ENCODE measurements around the gene TRPV4.

The TRPV4 gene

DNA sequence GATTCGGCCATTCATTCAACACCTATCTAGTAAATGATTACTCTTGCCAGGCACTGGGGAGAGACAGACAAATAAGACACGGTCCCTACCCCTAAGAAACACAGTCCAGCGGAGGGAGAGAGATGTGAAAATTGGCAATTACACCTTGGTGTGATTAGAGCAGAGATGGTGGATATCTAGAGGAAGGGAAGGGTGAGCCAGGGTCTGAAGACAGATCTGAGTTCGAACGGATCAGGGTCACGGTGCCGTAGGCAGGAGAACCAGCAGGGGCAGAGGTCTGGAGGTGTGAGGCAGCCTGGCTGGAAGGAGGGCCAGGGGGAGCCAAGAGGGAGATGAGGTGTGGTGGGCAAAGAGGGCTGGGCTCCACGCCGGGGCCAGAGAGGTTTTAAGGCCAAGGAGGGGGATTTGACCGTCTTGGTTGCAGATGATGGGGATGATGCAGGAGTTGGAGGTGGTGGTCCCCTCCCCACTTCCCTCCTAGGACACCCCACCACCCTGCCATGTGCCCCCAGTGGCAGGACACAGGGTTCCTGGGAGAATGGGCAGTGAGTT lies 92.4 kb downstream of the TRPV4 start:
- DNase-seq (ENCODE audit: low read depth in 2 of 2), result no peak

DNA sequence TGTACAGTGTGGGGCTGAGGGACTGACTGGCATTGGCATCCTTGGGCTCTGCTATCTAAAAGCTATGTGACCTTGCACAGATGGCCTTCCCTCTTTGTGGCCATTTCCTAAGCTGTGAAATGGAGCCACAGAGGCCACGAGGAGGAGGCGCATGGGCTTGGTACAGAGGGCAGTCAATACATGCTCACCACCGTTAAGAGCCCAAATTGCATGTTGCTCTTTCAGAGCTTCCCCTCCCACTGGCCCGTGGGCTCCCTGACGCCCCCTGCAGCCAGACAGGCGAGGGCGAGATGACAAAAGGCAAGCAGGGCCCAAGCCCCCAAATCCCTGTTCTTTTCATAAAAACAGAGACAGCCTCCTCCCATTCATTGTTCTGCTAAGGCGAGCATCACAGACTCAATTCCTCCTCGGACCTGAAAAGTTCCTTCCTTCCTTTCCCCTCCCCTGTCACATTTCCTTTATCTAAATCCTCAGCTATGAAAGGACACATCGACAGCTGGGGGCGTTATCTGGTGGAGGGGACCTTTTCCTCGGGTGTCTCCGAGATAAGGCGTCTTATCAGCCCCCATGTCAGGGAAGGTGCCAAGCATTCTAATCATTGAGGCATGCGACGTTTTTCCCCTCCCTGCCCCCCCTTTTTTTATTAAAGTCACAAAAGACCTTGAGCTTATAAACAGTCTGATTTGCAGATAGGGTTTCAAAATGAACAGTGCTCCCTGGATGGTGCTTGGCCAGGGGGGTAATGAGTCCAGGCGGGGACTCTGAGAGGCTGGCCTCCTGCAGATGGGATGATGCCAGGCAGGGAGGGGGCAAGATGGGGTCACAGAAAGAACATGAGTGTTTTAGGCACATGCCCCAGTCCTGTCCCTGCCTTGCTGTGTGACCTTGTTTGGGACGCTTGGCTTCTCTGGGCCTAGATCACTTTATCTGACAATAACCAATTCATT lies 93.2 kb downstream of the TRPV4 start:
- no peak for DNase-seq (ENCODE audit: low read depth in 2 of 2)

DNA sequence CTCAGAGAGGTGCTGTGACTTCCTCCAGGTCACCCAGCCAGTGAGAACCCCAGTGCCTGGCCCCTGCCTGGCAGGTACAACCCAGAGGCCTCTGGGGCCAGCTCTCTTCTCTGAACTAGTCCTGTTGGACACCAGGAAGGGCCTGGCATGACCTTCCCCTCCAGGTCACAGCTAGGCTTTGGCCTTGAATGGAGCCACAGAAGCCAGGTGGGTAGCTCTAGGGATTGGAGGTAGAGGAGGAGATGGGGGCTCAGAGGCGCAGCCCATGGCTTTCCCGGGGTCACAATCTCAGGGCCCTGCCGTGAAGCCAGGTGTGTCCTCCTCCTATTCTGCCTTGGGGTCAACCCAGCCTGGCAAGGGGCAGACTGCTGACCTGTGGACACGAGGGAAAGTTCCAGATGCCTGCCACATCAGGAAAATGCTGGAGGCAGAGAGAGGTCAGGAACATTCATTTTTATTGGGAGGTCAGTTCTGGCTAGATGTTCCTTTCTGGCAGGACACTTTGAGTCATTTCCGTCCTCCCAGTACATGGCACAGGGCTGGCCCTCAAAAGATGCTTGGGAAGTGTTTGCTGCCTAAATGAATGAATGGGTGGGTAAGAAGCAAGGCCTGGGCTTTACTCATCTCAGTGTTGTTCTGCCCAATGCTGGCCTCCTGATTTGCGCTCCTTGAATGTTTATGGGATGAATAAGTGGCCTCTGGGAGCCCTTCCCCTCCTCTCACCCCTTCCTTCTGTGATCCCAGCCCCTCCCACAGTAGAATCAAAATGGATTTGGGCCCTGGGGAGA lies 94.1 kb downstream of the TRPV4 start:
- no peak for DNase-seq (ENCODE audit: low read depth in 2 of 2)

DNA sequence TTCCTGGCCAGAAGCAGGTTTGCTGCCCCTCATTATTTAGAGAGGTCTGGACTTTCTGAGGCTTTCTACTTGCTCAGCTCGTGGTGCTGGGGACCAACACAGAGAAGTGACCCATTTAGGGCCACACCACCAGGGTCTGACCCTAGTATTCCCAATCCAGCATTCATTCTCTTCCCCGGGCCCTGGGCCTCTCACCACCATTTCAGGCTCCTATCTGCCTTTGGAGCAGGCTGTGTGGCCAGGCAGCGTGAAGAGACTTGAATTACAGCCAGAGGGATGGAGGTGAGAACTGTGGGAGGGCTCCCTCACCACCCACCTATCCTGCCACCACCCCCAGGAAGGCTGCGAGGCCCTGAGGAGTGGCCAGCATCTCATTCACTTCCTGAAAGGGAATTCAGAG lies 95.0 kb downstream of the TRPV4 start:
- no peak for DNase-seq (ENCODE audit: low read depth in 2 of 2)

GRCh38 chr12:109737631-109738030 lies 95.6 kb downstream of the TRPV4 start:
- no peak for DNase-seq (ENCODE audit: low read depth in 2 of 2)

- DNase-seq (ENCODE audit: low read depth in 2 of 2), result no peak
Observed at GRCh38 chr12:109737126-109737525, 96.1 kb downstream of the TRPV4 start.

DNA sequence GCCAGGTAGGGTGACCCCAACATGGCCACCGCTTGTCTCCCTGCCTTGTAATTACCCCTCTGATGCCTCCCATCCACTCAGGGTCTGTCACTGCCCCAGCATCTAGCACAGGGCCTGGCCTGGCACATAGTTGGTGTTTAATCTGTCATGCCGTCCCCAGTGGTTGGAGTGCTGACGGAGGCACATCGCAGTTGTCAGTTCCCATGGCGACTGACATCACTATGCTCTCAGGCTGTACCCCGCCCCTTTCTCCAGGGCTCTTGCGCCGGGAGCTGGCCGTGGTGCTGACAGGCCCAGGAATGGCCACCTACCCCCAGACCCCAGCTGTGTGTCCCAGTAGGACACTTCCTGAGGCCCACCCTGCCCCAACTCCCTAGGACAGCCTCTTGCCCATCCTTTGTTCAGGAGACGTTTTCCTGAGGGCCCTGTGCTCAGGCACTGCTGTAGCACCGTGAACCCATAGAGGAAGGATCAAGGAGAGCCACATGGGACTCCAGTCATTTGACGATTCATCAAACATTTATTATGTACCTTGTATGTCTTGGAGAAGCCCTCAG lies 96.6 kb downstream of the TRPV4 start:
- no peak for DNase-seq (ENCODE audit: low read depth in 2 of 2)

DNA sequence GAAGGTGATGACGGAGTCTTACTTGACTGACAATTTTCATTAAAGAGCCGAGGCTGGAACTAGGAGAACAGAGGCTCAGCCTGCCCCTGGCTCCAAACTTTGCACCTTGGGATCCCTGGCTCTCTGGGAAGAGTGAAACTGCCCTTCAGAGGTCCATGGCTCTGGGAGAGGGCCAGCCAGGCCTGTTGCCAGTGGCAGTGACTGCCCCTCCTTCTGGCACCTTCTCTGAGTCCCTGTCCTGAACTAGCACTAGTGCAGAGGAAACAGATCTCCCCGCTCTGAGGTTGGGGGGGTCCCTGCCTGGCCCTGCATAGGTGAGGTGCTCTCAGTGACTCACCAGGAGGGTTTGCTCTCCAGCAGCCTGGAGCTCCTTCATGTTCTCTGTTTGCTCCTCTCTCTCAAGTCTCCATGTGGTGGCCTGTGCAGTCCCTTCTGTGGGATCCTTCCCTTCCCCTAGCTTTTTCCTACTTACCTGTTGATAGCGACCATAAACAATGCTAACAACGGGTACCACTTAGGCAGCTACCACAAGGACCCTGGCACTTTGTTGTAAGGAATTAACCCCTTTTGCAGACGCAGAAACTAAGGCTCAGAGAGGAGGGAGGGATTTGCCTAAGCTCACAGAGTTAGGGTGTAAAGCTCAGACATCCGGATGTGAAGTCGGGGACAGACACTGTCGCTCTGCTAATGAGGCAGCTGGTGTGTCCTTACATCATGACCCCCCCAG lies 97.2 kb downstream of the TRPV4 start:
- DNase-seq (ENCODE audit: low read depth in 2 of 2), result no peak

GRCh38 chr12:109735051-109735521 lies 98.1 kb downstream of the TRPV4 start:
- DNase-seq (ENCODE audit: low read depth in 2 of 2), result no peak

DNA sequence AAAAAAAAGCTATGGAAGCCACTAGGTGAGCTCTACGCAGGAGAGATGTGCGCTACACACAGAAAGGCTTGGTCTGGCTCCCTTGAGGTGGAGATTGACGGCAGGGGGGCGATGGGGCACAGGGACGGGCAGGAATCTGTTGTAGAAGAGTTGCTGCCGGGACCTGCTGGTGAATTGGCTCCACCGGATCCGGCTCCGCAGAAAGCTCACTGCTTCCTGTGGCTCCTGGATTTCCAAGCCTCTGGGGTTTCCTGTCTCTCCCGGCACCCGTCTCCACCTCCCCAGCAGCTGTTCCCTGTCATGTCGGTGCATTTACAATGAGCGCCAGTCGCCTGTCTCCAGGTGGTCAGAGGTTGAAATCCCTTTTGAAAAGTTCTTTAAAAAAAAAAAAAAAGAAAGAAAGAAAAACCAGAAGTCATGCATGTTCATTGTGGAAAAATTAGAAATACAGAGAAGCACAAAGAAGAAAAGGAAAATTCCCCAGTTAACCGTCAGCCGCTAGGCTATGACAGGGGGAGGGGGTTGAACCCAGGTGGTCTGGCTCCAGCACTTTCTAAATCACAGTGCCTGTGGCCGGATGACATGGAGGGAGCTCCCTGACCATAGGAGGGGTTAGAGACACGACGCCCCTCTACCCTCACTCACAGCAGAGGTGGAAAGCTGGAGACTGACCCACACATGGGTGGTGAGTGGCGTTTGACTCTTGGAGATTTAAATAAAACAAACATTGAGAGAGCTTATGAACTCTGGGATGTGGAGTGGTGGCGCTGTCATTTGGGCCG lies 98.8 kb downstream of the TRPV4 start:
- no peak for DNase-seq (ENCODE audit: low read depth in 2 of 2)

Data from stimulated activated CD8-positive, alpha-beta memory T cell treated with anti-CD3 and anti-CD28 coated beads, Interleukin-2, amount 100 ng/mL, for 48 hours (primary cell).